Breast epithelium (tissue), 3 donors: ENCODE data around the gene NRXN3.

ENCODE experiments used
- CTCF ChIP-seq, 3 donors: fragments of 450-650 bp; IDR thresholded peaks; one replicate each; pipeline ENCODE4 v1.5.1; 2016 to 2017; ENCODE audit warnings: antibody characterized with exemption in 3 of 3, mild to moderate bottlenecking in 3 of 3, moderate library complexity in 3 of 3
- POLR2A ChIP-seq: fragments of 450-650 bp; IDR thresholded peaks from one replicate; pipeline ENCODE4 v1.6.1; 2016; ENCODE audit warnings: antibody characterized with exemption, mild to moderate bottlenecking, moderate library complexity
- POLR2AphosphoS5 ChIP-seq, 3 donors: sonication (generic); formaldehyde crosslinking; IDR thresholded peaks; one replicate each; pipeline ENCODE4 v1.6.1; 2017; ENCODE audit warnings: antibody characterized with exemption in 3 of 3

- TF ChIP-seq CTCF (IDR thresholded peaks at IDR 0.05) (no peak), POLR2A (no peak), POLR2AphosphoS5 (IDR thresholded peaks at IDR 0.05) (no peak)
Observed at GRCh38 chr14:78904094-78904493, 733.9 kb downstream of the NRXN3 start.
